GM18499 (cell line): ENCODE results near the gene RAET1G.
"Not testable (repeated sequence)": the region's sequence is repeated elsewhere in the genome, so short reads cannot be mapped to it uniquely, and the experiment has no call there.

Experiments used
- ATAC-seq: cut with Tn5 transposase; IDR thresholded peaks from one replicate; pipeline ENCODE4 v1.9.1; 2021; ENCODE audit warnings: moderate number of reproducible peaks; ENCODE audit not compliant: insufficient read depth, unreplicated experiment

Gene RAET1G

GRCh38 chr6:149898966-149899365 is 24.0 kb downstream of the RAET1G start:
- ATAC-seq, result no peak

GRCh38 chr6:149897855-149898744 is 24.8 kb downstream of the RAET1G start, which contains the start of gene RAET1E:
TSS of gene RAET1E (minus strand) at chr6:149898113. CDS start at chr6:149890901, 7,212 bp downstream.
- ATAC-seq, result no peak

DNA sequence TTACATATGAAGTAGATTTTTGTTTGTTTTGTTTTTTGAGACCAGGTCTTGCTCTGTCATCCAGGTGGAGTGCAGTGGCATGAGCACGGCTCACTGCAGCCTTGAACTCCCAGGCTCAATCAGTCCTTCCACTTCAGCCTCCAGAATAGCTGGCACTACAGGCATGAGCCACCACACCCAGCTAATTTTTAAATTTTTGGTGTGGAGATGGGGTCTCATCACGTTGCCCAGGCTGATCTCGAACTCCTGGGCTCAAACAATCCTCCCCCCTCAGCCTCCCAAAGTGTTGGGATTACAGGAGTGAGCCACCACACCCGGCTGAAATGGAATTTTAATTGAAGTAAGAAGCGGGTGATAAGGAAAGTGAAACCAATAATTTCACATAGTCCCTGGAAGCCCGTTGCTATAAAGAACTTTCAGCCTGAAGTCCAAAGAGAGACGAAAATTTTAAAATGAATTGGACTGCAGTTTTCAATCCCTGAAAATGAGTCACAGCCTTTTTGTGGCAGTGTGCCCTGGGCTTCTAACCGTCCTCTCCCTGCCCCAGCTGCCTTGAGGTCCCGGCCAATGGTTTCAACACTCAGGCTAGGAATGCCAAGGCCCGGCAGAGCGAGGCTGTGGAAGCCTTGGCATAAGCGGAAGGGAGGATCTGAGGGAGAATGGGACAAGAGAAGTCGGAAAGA is 25.8 kb downstream of the RAET1G start:
- no peak for ATAC-seq

- ATAC-seq, result no peak
These were observed 26.4 kb downstream of the RAET1G start for GRCh38 chr6:149896491-149896890.

GRCh38 chr6:149895833-149896271 is 27.1 kb downstream of the RAET1G start:
- no peak for ATAC-seq

DNA sequence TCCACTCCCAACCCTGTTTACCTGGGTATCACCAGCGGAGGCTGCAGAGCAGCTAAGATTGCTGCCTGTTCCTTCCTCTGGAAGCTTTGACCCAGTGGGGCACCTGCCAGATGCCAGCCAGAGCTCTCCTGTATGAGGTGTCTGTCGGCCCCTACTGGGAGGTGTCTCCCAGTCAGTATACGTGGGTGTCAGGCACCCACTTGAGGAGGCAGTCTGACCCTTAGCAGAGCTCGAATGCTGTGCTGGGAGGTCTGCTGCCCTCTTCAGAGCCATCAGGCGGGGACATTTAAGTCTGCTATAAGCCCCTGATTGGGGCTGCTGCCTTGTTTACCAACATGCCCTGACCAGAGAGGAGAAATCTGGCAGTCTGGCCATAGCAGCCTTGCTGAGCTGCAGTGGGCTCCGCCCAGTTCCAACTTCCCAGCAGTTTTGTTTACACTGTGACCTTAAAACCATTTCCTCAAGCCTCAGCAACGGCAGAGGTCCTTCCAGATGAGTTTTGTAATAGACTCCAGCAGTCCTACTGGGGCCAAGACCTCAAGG is 27.8 kb downstream of the RAET1G start:
- no peak for ATAC-seq

- ATAC-seq, result not testable (repeated sequence)
These were observed 31.1 kb downstream of the RAET1G start for GRCh38 chr6:149891864-149892263.

- no peak for ATAC-seq
These were observed 31.7 kb downstream of the RAET1G start for GRCh38 chr6:149891259-149891658.

GRCh38 chr6:149890629-149891045 is 32.3 kb downstream of the RAET1G start:
- ATAC-seq, result no peak

DNA sequence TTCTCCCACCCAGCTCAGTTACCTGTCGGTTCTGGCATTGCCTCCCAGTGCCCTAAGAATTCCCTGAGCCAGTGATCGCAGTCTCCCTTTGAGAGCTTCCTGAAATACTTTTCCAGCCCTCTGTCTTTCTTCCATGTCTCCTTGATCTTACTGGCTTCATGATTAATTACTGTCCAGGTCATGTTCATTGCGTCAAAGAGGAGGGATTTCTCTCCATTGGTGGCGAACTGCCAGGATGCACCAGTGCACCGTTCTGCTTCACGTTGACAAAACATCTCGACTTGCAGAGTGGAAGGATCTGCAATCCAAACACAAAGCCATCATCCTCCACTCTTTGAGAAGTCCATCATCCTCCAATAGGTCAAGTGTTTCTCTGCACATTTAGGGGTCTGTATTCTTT is 33.6 kb downstream of the RAET1G start:
- no peak for ATAC-seq

GRCh38 chr6:149888659-149889058 is 34.3 kb downstream of the RAET1G start:
- no peak for ATAC-seq

- no peak for ATAC-seq
These were observed 34.8 kb downstream of the RAET1G start for GRCh38 chr6:149888093-149888492.

DNA sequence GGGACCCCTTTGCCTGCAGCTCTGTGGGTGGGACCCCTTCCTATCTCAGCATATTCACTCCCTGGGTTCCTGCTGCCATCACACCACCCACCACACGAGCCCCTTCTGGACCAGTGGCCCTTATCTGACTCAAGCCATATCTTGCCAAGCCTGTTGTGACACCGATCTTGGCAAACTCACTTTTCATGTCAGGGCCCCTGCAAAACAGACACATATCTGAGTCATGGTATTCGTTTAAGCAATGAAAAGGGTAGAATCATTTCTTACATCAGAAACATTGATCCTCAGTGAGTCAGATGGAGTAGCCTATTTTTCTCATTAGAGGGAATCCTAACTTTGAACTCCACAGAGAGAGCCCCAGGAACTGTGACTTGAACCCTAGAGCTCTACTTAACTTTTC is 35.6 kb downstream of the RAET1G start:
- ATAC-seq, result no peak

DNA sequence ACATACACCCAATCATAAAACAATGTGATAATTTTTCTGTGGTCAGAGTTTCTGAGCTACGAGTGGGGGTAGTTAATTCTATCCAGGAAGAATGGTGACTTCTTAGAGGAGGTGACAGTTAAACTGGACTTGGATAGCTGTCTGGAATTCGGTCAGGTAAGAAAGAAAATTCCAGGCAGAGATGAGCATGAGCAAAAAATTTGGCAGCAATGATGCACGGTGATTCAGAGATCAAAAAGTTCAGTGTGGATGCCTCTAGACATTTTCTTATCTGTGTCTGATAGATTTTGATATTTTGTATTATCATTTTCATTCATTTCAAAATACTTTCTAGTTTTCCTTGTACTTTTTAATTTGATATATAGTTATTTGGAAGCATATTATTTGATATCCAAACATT is 37.0 kb downstream of the RAET1G start:
- ATAC-seq, result no peak

DNA sequence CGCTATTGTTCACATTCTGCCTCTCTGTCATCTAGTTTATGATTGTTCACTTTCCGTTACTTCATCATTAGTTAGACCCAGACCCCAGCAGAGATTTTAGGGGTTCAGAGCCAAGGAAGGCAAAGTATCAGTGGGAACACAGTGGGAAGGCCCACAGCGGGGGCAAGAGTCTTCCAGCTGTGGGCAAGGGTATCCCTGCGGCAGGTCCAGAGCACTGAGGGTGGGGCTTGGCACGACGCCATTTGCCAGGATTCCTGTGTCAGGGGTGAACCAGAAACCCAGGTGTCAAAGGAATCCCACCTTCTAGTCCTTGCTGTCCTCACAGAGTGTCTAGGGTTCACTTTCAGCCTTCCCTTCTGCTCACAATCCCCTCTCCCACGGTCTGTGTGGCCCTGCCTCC is 38.3 kb downstream of the RAET1G start:
- ATAC-seq, result no peak

- no peak for ATAC-seq
These were observed 38.7 kb downstream of the RAET1G start for GRCh38 chr6:149884215-149884614.

DNA sequence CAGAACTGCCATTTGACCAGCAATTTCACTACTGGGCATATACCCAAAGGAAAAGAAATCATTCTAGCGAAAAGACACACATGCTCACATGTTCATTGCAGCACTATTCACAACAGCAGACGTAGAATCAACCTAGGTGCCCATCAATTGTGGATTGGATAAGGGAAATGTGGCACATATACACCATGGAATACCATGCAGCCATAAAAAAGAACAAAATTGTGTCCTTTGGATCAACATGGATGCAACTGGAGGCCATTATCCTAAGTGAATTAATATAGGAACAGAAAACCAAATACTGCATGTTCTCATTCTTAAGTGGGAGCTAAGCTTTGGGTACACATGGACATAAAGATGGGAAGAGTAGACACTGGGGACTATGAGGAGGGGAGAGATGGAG is 41.1 kb downstream of the RAET1G start:
- no peak for ATAC-seq

DNA sequence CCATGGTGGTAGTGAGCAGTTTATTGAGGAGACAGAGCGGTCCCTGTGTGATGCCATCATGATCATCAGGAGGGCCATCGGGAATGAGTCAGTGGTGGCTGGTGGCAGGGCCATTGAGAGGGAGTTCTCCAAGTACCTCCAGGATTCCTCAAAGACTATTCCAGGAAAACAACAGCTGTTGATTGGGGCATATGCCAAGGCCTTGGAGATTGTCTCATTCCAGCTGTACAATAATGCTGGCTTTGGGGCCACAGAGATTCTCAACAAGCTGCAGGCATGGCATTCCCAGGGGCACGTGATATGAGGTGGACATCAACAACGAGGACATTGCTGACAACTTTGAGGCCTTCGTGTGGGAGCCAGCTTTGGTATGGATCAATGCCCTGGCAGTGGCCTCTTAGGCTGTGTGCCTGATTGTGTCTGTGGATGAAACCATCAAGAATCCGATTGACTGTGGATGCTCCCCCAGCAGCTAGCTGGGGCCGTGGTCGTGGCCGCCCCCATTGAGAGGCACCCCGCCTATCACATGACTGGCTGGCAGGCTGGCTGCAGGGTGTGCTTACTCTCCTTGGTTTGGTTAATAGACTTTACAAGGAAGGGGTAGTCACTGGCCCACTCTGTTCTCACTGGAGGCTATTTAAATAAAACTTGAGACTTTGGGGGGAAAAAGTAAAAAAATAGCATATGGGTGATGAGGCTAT is 41.7 kb downstream of the RAET1G start:
- ATAC-seq, result no peak

DNA sequence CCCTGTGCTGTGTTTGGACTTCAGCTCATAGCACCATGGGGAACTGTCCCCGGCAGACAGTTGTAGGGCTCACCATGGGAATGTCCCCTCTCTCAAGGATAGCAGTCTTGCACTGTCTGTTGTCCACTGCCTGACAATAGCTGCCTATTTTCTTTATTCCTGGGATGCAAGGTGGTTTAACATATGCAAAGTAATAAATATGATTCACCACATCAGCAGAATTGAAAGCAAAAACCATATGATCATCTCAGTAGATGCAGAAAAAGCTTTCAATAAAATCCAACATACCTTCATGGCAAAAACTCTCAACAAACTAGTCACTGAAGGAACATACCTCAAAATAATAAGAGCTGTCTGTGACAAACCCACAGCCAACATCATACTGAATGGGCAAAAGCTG is 45.3 kb downstream of the RAET1G start:
- ATAC-seq, result no peak

GRCh38 chr6:149876241-149876933 is 46.5 kb downstream of the RAET1G start:
- no peak for ATAC-seq
